GM12878 (cell line): ENCODE results near the gene GAB1. TPM values are rescaled to one million over a fixed set of nuclear protein-coding genes. Genes with fewer than 3 reads are reported as not detected.

Experiments
- BCL3 ChIP-seq: IDR thresholded peaks from 2 replicates; pipeline ENCODE4 v1.6.1; 2011; ENCODE audit warnings: borderline replicate concordance, low read depth, mild to moderate bottlenecking, moderate library complexity, low read length; ENCODE audit not compliant: insufficient read depth, poor library complexity, severe bottlenecking
- BHLHE40 ChIP-seq, 2 experiments: fragments of 450-650 bp in 1 of 2; IDR thresholded peaks; 2 replicates each; pipeline ENCODE4 v1.6.1; 2011 to 2017; ENCODE audit warnings: low read depth in 2 of 2, borderline replicate concordance in 1 of 2, improper control_type of control experiment in 1 of 2, low read length in 1 of 2, mild to moderate bottlenecking in 1 of 2
- CHD1 ChIP-seq: IDR thresholded peaks from 2 replicates; pipeline ENCODE4 v1.6.1; 2012; ENCODE audit warnings: low read depth, low read length, improper control_type of control experiment
- FOXK2 ChIP-seq: fragments of 450-650 bp; IDR thresholded peaks from 2 replicates; pipeline ENCODE4 v1.6.1; 2017; ENCODE audit warnings: mild to moderate bottlenecking, moderate library complexity
- GATAD2B ChIP-seq: fragments of 450-650 bp; conservative IDR thresholded peaks from 2 replicates; pipeline ENCODE4 v1.6.1; 2017; ENCODE audit warnings: low read depth, mild to moderate bottlenecking, moderate library complexity
- HDGF ChIP-seq: fragments of 450-650 bp; IDR thresholded peaks from 2 replicates; pipeline ENCODE4 v1.6.1; 2016; ENCODE audit warnings: antibody characterized with exemption
- KLF5 ChIP-seq: fragments of 450-650 bp; IDR thresholded peaks from 2 replicates; pipeline ENCODE4 v1.6.1; 2014; ENCODE audit warnings: mild to moderate bottlenecking; ENCODE audit not compliant: partially characterized antibody
- NR2F1 ChIP-seq: fragments of 450-650 bp; conservative IDR thresholded peaks from 2 replicates; pipeline ENCODE4 v1.6.1; 2017; ENCODE audit warnings: mild to moderate bottlenecking
- PBX3 ChIP-seq: IDR thresholded peaks from 2 replicates; pipeline ENCODE4 v1.6.1; 2011; ENCODE audit warnings: mild to moderate bottlenecking, low read depth, low read length, moderate library complexity; ENCODE audit not compliant: insufficient replicate concordance
- PML ChIP-seq: IDR thresholded peaks from 2 replicates; pipeline ENCODE4 v1.6.1; 2012; ENCODE audit warnings: low read length, inconsistent platforms
- POLR2AphosphoS5 ChIP-seq: IDR thresholded peaks from 2 replicates; pipeline ENCODE4 v1.6.1; 2011; ENCODE audit warnings: mild to moderate bottlenecking, low read length, inconsistent platforms
- RUNX3 ChIP-seq: IDR thresholded peaks from 2 replicates; pipeline ENCODE4 v1.6.1; 2012; ENCODE audit warnings: low read length, inconsistent platforms
- SUZ12 ChIP-seq: fragments of 200-600 bp; sonication (generic); IDR thresholded peaks from one replicate; pipeline ENCODE4 v1.6.1; 2018; ENCODE audit warnings: antibody characterized with exemption, mild to moderate bottlenecking; ENCODE audit not compliant: unreplicated experiment
- ZBED1 ChIP-seq: IDR thresholded peaks from 2 replicates; pipeline ENCODE4 v1.6.1; 2016; ENCODE audit warnings: borderline replicate concordance
- ZBTB33 ChIP-seq: fragments of 450-650 bp; IDR thresholded peaks from 2 replicates; pipeline ENCODE4 v1.6.1; 2017; ENCODE audit warnings: mild to moderate bottlenecking
- ZNF687 ChIP-seq: fragments of 450-650 bp; IDR thresholded peaks from 2 replicates; pipeline ENCODE4 v1.6.1; 2017; ENCODE audit warnings: mild to moderate bottlenecking, moderate library complexity
- ZSCAN29 ChIP-seq: fragments of 450-650 bp; IDR thresholded peaks from 2 replicates; pipeline ENCODE4 v1.6.1; 2017; ENCODE audit warnings: mild to moderate bottlenecking, moderate library complexity
- polyA plus RNA-seq, 11 experiments: library from polyadenylated mRNA; depleted of rRNA in 4 of 11; unstranded in 6 of 11; stranded (reverse) in 5 of 11; fragments of >200 nt; fragmentation: Nextera tagmentation in 4 of 11; fragmentation: Illumina TruSeq in 1 of 11; extraction: Ambion mirVana in 4 of 11; extraction: Trizol in 1 of 11; gene quantifications; 1 replicate in 1 of 11; 2 replicates in 10 of 11; pipeline versions ENCODE4 v1.2.1 to v1.2.3, GENCODE V29; 2011 to 2016; ENCODE audit warnings: inconsistent platforms in 2 of 11, missing spikeins in 2 of 11, low read depth in 1 of 11
- total RNA-seq, 4 experiments: library from RNA; depleted of rRNA in 3 of 4; stranded (reverse); fragments of >200 nt in 3 of 4; fragmentation: Illumina TruSeq in 1 of 4; extraction: Trizol in 1 of 4; gene quantifications; 2 replicates each; pipeline versions ENCODE4 v1.2.1 to v1.2.3, GENCODE V29; 2013 to 2021

GAB1 gene
- total and polyA plus RNA-seq, 10 of the 15 experiments (the other 5 are each of a cell fraction or from before 2014, with no cell fraction given) = 0.37 to 5.3 (median 3.2) TPM

- TF ChIP-seq ZBTB33 (no peak), HDGF (no peak), CHD1 (peak; percentile 82; the same call in 1 of the 2 replicates), GATAD2B (peak; percentile 62; the same call in 1 of the 2 replicates), PBX3 (no peak), NR2F1 (peak; percentile 82), RUNX3 (peak; percentile 95), POLR2AphosphoS5 (no peak), ZBED1 (peak; percentile 74), KLF5 (no peak), FOXK2 (no peak), BCL3 (peak; percentile 73), ZSCAN29 (0 out of 2 replicates have a peak, but pooled peaks have one; percentile 15), ZNF687 (peak; percentile 62; the same call in 1 of the 2 replicates), BHLHE40 (IDR thresholded peaks at IDR 0.05; ENCODE audit: borderline replicate concordance in 1 of 2, low read depth in 2 of 2, low read length in 1 of 2) (peak; percentile 95 to 96), PML (peak; percentile 76; the same call in 1 of the 2 replicates), SUZ12 (no peak)
Observed at GRCh38 chr4:143372093-143372915, 35.6 kb downstream of the GAB1 start (continued).
